ENCODE measurements around the gene KIAA0232.

KIAA0232 gene

DNA sequence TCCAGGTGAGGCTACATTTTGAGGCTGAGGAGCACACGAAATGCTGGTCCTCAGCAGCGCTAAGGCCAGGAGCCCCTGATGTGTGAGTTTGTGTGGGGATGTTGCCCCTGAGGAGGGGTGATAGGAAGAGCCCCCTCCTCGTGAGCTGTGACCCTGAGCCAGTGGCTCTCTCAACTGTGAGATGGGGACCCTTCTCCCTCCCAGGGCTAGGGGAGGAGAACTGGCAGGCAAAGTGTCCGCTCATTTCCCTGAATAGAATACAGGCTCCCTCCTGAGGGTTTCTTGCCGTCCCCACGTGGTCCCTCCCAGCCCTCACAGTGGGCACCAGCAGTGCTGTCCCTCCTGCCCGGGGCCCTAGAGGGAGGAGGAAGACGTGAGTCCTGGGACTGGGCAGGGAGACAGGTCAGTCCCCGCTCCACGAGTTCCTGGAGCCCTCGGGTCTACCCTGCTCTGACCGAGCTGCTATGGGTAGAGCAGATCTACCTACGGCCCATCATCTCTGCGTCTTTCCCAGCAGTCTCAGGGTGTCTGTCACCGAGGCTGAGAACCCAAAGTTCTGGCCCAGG lies 106.1 kb downstream of the KIAA0232 start:
- TF ChIP-seq CREB1 (IDR thresholded peaks at IDR 0.05; ENCODE audit: low read depth), result no peak

DNA sequence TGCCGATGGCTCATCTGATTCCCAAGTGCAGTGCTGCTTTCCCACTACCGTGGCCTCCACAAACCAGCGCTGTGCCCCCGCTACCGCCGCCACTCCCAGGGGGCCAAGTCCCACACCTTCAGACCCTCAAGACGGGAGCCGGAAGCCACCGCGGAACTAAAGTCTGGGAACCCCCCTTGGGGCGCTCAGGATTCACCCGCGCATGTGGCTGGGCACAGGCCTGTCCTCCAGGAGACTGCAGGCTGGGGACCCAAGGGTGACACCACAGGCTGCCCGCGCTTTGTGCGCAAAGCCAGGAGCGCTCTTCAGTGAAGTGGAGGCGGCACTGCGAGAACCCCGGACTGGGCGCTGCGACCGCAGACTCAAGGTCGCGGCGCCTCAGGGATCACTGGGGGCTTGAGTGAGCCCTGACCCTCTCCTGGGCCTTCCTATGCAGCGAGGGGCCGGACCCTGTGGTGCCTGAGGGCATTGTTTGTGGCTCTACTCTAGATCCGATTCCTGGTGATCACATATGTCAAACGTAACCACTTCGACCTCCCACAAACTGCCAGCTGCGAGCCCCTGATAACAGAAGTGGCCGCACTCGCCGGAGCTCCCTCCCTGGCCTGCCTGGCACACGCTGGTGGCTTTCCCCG lies 106.7 kb downstream of the KIAA0232 start:
- no peak for TF ChIP-seq TCF12 (IDR thresholded peaks at IDR 0.05; ENCODE audit: low read depth)
- TF ChIP-seq ZBTB7A (IDR thresholded peaks at IDR 0.05; ENCODE audit: low read depth), result no peak
- no peak for TF ChIP-seq REST (IDR thresholded peaks at IDR 0.05; ENCODE audit: low read depth)
- TF ChIP-seq, protein P1, sequence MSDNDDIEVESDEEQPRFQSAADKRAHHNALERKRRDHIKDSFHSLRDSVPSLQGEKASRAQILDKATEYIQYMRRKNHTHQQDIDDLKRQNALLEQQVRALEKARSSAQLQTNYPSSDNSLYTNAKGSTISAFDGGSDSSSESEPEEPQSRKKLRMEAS (IDR thresholded peaks at IDR 0.05), result no peak
- no peak for TF ChIP-seq TEAD4 (IDR thresholded peaks at IDR 0.05)
- no peak for TF ChIP-seq FOXM1 (IDR thresholded peaks at IDR 0.05; ENCODE audit: borderline replicate concordance, low read depth)
- TF ChIP-seq EGR1 (IDR thresholded peaks at IDR 0.05), result no peak
- no peak for TF ChIP-seq TAF1 (IDR thresholded peaks at IDR 0.05; ENCODE audit: low read depth)
- TF ChIP-seq CREB1 (IDR thresholded peaks at IDR 0.05; ENCODE audit: low read depth), result no peak
- TF ChIP-seq RAD21 (IDR thresholded peaks at IDR 0.05; ENCODE audit: low read depth), result no peak
- TF ChIP-seq EP300 (IDR thresholded peaks at IDR 0.05; ENCODE audit: borderline replicate concordance), result no peak
- TF ChIP-seq YY1 (IDR thresholded peaks at IDR 0.05; ENCODE audit: low read depth), result no peak
- TF ChIP-seq CEBPB (IDR thresholded peaks at IDR 0.05), result no peak
- no peak for TF ChIP-seq NFIC (IDR thresholded peaks at IDR 0.05)

DNA sequence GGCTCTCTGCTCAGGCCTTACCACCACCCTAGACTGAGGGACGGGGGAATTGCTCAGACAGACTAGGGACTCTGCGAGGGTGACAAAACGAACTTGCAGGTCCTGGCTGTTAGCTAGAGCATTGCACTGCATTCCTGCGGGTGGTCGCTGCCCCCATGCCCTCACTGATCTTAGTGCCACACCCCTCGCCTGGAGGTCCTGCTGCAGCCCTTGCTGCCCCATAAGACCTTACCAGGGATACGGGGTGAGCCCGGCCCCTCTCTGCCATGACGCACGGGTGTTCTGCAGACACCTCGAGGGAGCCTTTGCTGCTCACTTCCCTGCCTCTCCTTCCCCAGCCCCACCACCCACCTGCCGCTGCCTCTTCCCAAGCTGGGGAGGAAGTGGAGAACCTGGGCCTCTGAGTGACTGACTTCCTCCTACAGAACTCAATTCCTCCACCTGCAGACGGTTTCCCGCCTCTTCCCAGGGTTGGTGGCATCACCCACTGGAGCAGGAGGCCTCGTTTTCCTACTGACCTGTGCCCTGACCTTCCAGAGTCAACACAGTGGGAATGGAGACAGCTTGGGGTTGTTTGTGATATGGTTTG lies 107.3 kb downstream of the KIAA0232 start:
- TF ChIP-seq TAF1 (IDR thresholded peaks at IDR 0.05; ENCODE audit: low read depth) (no peak), TCF12 (IDR thresholded peaks at IDR 0.05; ENCODE audit: low read depth) (no peak), EGR1 (IDR thresholded peaks at IDR 0.05) (no peak), TEAD4 (IDR thresholded peaks at IDR 0.05) (no peak), FOXM1 (IDR thresholded peaks at IDR 0.05; ENCODE audit: borderline replicate concordance, low read depth) (no peak), CREB1 (IDR thresholded peaks at IDR 0.05; ENCODE audit: low read depth) (no peak), ZBTB7A (IDR thresholded peaks at IDR 0.05; ENCODE audit: low read depth) (no peak), NFIC (IDR thresholded peaks at IDR 0.05) (no peak), YY1 (IDR thresholded peaks at IDR 0.05; ENCODE audit: low read depth) (no peak), CEBPB (IDR thresholded peaks at IDR 0.05) (no peak)
- TF ChIP-seq, protein P2, sequence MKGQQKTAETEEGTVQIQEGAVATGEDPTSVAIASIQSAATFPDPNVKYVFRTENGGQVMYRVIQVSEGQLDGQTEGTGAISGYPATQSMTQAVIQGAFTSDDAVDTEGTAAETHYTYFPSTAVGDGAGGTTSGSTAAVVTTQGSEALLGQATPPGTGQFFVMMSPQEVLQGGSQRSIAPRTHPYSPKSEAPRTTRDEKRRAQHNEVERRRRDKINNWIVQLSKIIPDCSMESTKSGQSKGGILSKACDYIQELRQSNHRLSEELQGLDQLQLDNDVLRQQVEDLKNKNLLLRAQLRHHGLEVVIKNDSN (IDR thresholded peaks at IDR 0.05), result no peak

GRCh38 chr4:6890358-6890757 lies 107.8 kb downstream of the KIAA0232 start:
- TF ChIP-seq CEBPB (IDR thresholded peaks at IDR 0.05) (no peak), REST (IDR thresholded peaks at IDR 0.05; ENCODE audit: low read depth) (no peak)

DNA sequence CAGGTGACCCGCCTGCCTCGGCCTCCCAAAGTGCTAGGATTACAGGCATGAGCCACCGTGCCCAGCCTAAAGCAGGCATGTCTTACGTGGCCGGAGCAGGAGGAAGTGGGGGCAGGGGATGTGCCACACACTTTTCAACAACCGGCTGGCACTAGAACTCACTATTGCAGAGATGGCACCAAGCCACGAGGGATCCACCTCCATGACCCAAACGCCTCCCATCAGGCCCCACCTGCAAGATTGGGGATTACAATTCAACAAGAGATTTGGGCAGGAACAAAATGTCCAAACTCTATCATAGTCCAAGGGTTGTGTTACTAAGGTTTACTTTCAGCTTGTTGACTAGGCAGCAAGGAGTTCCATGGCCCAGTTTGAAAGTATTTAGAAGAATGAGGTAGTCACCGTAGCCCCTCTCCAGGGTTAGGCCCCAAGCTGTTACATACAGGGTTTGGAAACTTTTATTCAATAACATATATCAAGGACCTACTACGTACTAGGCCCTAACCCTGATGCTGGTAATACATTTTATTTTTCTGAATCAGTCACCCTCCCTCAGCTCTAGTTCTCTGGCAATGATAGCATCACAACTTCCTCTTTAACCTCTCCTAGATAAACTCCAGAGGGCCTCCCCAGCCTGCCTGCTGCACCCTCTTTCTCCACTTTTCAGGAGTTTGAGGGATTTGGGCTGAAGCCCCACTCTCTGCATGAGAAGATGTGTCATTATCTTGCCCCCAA lies 109.1 kb downstream of the KIAA0232 start:
- TF ChIP-seq YY1 (IDR thresholded peaks at IDR 0.05; ENCODE audit: low read depth) (no peak), TAF1 (IDR thresholded peaks at IDR 0.05; ENCODE audit: low read depth) (no peak), FOXM1 (IDR thresholded peaks at IDR 0.05; ENCODE audit: borderline replicate concordance, low read depth) (no peak), CREB1 (IDR thresholded peaks at IDR 0.05; ENCODE audit: low read depth) (no peak)
- TF ChIP-seq, protein P1 (IDR thresholded peaks at IDR 0.05), result no peak

DNA sequence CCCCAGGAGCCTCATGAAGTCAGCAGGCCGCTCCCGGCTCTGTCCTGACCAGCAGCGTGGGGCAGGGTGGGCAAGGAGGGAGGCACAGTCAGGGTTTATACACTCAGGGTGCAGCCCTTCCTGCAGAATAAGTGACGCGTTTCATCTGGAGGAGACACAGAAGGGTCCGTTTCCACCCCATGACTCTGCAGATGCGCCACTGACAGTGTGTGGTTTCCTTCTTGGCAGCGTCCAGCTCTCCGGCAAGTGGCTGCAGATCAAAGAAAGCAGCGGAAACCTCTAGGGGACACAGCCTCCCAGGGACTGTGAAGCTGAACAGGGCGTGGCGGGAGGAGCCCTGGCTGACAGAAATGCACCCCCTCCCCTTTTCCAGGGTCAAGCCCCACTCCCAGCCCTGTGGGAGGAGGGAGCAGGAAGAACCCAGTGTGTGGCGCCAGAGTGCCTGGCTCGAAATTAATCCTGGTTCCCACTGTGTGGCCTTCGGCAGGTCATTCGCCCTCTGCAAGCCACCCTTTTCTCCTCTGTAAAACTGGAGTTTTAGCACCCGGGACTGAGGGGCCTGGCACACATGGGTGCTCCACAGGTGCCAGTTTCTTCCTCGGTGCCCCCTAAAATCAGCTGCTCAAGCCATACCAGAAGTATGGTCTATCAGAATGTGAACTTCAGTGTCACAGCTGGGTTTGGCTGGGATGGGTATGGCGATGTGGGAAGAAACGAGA lies 109.8 kb downstream of the KIAA0232 start:
- TF ChIP-seq RAD21 (IDR thresholded peaks at IDR 0.05; ENCODE audit: low read depth), result 0 out of 2 replicates have a peak, but pooled peaks have one; percentile 23
- TF ChIP-seq, protein P2 (IDR thresholded peaks at IDR 0.05), result no peak
